Measurements from ENCODE around the gene ZNF879. TPM values are rescaled to one million over a fixed set of nuclear protein-coding genes. Genes with fewer than 3 reads are reported as not detected.

The ZNF879 gene
- total RNA-seq = 2.9 and 3.9 TPM in 2 replicates

DNA sequence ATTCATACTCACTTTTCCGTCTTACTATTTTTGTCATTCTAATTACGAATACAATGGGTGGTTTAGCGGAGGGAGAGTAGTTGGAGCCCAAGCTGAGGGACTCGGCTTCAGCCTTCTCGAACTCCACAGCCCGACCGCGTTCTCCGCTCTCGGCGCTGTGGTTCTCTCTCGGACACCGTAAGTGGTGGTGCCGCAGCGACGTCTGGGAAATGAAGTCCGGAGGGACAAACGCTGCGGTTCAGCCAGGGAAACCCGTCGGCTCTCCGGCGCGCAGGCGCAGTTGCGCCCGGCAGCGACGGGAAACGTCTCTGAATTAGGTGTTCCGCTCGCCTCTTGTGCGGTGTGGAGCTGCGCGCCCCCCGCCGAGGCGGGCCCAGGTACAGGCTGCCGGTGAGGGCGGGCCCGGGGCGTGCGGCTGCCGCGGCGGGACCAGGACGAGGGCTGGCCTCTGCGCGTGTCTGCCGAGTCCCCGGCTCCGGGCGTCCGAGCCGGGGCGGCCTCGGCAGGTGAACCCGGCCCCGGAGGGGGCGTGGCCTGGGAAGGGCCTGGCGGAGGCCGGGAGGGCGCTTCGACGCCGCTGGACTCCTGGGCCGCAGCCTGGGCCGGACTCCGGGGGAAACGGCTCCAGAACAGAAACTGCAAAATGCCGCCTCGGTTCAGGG lies at the start of gene ZNF879:
TSS of gene ZNF879 (plus strand) at position 277 of the 662 bp plus-strand sequence. CDS start 1,201 bp downstream, outside the sequence.

DNA sequence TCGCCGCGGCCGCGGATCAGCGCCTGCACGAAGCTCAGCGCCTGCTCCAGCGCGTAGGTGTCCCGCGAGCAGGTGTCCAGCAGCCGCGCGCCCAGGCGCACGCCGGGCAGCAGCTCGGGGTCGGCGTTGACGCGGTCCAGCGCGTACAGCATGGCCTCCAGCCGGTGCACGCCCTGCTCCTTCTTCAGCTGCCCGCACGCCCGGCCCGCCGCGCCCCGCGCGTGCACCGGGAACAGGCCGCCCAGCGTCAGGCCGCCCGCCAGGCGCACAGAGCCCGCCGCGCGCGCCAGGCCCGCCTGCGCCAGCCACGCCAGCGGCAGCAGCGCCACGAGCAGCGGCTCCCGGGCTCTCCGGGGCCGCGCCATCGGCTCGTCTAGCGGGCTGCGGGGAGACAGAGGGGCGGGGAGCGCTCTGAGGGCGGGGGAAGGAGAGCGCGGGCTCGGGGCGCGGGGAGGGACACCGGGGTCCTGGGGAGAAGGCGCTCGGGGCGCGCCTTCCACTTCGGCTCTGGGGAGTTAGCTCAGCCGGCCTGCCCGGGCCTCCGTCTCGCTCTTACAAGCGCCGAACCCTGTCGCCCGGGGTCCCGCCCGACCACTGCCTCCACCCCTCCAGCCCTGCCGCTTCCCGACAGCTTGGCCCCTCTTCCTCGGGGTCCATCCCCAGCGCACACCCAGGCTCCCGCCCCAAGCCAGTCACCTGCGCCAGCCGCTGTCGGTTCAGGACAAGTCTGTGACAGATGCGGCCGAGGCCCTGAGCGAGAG lies 28.8 kb upstream of the ZNF879 start, which contains the start of gene GRM6:
TSS of gene GRM6 (minus strand) at position 741 of the 761 bp plus-strand sequence. CDS start at position 365, 376 bp downstream.

DNA sequence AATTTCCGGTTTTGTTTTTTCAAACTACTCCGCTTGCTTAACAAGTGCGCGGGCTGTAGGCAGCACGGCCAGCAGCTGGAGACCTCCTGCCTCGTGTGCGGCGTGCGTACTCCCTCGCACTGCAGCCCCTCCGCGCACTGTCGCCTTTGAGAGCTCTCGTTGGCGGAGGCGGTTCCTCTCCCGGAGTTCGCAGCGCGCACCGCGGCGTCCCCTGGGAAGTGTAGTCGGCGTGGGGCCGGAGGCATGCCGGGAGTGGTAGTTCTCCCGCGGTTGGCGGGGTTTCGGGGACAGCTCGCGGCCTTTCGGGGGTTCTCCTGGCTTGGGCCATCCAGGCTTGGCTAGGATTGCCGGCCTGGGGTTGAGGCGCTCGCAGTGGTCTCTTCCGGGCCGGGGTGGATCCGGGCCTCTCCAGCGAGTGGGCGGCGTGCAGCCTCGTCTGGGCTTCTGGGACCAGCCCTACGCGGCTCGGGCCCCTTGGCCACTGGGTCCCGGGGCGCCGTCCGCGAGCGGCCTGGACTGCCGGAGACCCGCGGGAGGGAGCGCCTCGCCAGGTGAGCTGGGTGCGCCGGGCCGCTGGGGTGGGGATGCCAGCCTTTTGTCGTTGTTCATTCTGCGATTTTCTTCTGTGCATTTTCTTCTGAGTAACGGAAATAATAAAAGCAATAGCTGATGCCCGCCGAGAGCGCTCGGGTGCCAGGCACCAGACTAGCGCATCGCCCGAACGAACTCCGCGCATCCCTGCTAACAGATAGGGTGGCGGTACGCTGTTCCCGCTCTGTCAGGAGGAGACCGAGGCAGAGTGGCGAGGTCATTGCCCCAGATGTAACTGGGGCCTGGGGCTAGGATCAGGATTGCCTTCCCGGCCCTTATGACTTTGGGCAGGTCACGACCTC lies 36.8 kb downstream of the ZNF879 start, which contains the start of gene ZNF354C:
TSS of gene ZNF354C (plus strand) at position 258 of the 893 bp plus-strand sequence. CDS start 1,696 bp downstream, outside the sequence.

Other genes starting within 250 kb of the ZNF879 start
- gene ZNF354B, start 163.9 kb upstream of the ZNF879 start, total RNA-seq = 9.6 and 11.1 TPM in 2 replicates
- gene ZFP2, start 127.9 kb upstream of the ZNF879 start, total RNA-seq = 0.20 and 0.37 TPM in 2 replicates
- 0.78 and 1.8 TPM in 2 replicates for gene ZNF454, start 82.6 kb upstream of the ZNF879 start, total RNA-seq
- gene GRM6, start 28.5 kb upstream of the ZNF879 start, total RNA-seq = not detected in 2 replicates
- gene ZNF354C, start 36.6 kb downstream of the ZNF879 start, total RNA-seq = 6.2 and 6.6 TPM in 2 replicates